Activated CD4-positive, alpha-beta T cell treated with anti-CD3 and anti-CD28 coated beads for 48 hours (primary cell): ENCODE results near the gene PRKCG.

Source experiments
- DNase-seq: peaks from one replicate; pipeline ENCODE4 v3.0.0-alpha.2; 2020

Gene PRKCG

DNA sequence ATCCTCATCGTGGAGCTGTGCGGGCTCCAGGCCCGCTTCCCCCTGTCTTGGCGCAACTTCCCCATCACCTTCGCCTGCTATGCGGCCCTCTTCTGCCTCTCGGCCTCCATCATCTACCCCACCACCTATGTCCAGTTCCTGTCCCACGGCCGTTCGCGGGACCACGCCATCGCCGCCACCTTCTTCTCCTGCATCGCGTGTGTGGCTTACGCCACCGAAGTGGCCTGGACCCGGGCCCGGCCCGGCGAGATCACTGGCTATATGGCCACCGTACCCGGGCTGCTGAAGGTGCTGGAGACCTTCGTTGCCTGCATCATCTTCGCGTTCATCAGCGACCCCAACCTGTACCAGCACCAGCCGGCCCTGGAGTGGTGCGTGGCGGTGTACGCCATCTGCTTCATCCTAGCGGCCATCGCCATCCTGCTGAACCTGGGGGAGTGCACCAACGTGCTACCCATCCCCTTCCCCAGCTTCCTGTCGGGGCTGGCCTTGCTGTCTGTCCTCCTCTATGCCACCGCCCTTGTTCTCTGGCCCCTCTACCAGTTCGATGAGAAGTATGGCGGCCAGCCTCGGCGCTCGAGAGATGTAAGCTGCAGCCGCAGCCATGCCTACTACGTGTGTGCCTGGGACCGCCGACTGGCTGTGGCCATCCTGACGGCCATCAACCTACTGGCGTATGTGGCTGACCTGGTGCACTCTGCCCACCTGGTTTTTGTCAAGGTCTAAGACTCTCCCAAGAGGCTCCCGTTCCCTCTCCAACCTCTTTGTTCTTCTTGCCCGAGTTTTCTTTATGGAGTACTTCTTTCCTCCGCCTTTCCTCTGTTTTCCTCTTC lies 8.0 kb upstream of the PRKCG start:
- DNase-seq: no peak

DNA sequence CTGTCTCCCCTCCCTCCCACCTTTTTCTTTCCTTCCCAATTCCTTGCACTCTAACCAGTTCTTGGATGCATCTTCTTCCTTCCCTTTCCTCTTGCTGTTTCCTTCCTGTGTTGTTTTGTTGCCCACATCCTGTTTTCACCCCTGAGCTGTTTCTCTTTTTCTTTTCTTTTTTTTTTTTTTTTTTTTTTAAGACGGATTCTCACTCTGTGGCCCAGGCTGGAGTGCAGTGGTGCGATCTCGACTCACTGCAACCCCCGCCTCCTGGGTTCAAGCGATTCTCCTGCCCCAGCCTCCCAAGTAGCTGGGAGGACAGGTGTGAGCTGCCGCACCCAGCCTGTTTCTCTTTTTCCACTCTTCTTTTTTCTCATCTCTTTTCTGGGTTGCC lies 7.4 kb upstream of the PRKCG start:
- DNase-seq: no peak

DNA sequence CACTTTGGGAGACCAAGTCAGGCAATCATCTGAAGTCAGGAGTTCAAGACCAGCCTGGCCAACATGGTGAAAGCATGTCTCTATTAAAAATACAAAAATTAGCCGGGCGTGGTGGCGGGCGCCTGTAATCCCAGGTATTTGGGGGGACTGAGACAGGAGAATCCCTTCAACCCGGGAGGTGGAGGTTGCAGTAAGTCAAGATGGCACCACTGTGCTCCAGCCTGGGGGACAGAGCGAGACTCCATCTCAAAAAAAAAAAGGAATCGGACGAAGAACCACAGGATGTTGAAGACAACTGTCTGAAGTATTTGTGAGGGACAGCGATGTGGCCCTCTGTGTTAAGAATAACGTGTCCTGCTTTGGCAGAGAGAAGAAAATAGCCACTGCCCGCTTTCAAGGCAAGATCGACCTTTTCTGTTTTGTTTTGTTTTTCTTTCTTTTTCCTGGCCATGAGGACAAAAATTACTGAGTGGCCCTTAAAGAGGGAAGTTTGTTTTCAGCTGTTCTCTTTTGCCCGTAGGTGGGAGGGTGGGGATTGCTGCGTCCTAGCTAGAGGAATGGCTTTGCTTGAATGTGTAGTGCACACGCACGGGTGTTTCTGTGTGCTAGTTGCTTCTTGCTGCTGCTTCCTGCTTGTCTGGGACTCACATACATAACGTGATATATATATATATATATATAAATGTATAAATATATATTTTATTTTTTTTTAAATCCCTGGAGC lies 6.2 kb upstream of the PRKCG start:
- no peak for DNase-seq

DNA sequence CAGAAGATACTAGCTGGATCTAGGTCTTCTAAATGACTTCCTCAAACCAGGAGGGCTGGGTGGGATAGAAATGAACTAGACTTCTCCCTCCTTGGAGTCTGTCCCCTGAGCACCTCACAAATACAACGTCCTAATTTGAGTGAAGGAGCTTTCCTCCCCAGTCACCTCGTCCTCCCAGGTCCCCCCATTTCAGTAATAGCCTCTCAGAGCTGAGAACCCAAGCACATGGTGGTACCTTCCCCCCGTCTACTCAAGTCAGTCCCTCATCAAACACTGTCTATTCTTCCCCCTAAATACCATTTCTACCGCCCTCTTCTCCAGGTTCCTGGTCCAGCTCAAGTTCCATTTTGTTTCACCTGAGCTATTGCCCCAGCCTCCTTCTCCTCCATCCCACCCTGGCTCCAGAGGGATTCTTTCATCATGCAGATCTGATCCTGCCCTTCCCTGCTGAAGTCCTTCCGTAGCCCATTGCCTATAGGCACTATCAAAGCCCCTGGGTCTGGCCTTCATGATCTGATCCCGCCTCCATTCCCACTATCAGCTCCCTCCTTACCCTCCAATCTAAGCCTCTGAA lies 5.3 kb upstream of the PRKCG start:
- no peak for DNase-seq

DNA sequence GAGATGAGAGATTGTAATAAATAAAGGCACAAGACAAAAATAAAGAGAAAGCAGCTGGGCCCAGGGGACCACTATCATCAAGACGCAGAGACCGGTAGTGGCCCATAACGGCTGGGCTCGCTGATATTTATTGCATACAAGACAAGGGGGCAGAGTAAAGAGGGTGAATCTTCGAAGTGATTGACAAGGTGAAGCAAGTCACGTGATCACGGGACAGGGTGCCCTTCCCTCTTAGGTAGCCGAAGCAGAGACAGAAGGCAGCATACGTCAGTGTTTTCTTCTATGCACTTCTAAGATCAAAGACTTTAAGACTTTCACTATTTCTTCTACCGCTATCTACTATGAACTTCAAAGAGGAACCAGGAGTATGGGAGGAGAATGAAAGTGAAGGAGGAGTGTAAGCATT lies 4.6 kb upstream of the PRKCG start:
- peak; percentile 58 for DNase-seq

DNA sequence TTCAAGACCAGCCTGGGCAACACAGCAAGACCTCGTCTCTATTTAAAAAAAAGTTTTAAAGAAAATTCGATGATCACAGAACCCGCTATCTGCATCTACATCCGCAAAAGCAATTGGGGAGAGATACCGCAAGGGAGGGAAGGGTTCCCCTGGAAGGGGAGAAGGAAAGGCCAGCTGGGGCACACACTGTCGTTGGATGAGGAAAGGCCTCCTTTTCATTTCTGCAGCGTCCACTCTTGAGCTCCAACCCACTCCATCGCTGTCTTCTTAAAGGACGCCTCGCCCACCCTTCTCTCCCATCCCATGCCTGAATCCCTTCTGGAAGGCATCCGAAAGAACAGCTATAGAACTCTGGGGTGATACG lies 3.2 kb upstream of the PRKCG start:
- DNase-seq: no peak

DNA sequence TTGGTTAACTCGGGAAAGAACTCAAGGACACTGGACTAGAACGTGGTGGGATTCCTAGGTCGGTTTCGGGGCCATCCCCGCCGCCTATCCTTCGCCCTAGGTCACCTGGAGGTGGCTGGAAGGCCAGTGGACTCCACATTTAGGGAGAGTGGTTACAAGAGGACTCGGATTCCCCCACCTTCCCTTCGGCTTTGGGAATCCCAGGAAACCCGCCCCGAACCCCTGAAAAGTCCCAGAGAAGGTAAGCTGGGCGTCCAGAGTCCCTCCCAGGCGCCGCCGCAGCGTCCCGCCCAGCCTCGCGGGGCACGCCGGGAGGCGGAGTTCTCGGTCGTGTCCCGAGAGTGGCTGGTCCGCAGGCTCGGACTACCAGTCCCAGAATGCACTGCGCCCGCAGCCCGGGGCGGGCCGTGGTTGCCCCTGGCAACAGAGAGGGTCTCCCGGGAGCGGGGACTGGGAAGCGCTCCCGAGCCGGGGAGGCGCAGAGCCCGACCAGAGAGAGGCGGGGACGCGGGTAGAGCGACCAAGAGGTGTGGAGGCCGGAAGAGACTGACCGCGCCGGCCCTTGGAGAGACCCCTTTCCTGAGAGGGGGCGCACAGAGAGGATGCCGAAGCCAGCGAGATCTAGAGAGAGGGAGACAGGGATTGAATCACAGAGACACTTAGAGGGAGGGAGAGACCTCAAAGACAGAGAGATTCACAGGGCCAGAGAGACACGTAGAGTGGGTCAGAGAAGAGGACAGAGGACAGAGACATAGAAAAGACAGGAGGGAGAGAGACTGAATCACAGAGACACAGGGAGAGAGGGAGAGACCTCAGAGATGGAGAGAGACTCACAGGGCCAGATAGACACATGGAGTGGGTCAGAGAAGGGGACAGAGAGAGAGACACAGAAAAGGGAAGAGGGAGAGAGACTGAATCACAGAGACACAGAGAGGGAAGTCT lies 2.6 kb upstream of the PRKCG start:
- DNase-seq: peak; percentile 88

DNA sequence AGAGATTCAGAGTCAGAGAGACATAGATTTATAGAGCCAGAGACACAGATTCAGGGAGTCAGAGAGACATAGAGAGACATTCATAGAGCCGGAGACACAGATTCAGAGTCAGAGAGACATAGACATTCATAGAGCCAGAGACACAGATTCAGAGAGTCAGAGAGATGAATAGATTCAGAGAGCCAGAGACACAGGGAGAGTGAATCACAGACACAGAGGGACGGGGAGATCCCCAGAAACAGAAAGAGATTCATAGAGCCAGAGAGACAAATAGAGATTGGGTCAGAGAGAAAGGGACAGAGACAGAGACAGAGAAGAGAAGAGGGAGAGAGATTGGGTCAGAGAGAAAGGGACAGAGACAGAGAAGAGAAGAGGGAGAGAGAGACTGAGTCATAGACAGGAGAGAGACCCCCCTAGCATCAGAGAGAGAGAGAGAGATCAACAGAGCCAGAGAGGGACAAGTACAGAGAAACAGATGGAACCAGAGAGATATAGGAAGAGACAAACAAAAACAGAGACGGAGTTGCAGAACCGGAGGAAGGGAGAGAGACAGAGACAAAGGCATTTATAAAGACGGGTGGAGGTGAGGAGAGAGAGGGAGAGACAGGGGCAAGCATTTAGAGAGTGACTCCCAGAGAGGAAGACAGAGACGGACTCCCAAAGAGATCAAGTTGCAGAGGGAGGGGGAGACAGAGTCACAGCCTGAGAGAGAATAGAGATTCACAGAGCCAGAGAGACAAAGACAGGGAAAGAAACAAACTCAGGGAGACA lies 1.1 kb upstream of the PRKCG start:
- no peak for DNase-seq

DNA sequence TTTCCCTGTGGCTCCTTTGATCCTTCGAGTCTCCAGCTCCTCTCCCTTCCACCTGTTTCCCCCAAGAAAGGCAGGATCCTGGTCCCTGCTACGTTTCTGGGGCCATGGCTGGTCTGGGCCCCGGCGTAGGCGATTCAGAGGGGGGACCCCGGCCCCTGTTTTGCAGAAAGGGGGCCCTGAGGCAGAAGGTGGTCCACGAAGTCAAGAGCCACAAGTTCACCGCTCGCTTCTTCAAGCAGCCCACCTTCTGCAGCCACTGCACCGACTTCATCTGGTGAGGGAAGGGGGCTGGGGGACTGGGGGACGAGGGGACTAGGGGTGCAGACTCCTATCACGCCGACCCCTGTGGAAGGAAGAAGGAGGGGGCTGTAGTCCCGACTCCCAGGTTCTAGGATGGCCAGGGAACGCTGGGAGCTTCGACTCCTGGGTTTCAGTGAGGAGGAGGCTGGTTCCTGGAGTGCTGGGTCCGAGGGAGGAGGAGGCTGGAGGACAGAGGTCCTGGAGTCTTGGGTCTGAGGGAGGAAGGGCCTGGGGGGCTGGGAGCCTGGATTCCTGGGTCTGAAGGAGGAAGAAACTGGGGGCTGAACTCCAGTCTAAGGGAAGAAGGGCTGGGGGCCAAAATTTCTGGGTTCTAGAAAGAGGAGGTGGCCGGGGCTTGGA lies 524 bp downstream of the PRKCG start:
- no peak for DNase-seq

DNA sequence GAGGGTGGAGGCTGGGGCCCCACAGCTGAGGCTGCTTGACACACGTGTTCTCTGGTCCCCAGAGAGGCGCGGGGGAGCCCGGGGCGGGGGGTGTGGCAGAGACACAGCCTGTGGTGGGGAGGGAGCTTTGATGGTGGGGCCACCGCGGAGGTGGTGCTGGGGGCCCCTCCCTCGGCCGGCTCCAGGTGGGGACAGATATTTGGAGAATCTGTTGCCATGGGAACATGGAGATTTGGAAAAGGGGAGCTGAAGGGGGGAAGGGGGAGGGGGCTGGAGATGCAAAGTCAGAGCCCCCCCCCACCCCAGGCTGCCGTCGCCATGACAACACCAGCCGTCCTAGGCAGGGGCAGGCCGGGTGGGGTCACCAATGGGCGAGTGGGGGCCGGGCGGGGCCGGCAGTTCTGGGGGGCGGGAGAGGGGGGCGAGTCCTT lies 1.2 kb downstream of the PRKCG start:
- DNase-seq: no peak

DNA sequence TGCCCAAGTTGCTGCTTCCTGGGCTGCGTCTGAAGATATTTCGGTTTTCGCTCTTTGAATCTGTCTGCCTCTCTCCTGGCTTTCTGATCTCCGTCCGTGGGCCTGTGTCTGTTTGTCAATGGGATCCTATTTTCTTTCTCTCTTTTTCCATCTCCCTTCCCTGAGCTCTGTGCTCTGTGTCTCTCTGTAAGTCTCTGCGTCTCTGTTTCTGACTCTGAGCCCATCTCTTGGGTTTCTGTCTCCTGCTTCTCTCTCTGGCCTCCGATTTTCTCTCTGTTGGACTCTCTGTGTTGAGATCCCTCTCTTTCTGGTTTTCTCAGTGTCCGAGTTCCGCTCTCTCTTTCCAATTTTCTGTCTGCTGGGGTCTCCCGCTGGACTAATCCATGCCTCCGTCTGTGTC lies 1.7 kb downstream of the PRKCG start:
- no peak for DNase-seq

DNA sequence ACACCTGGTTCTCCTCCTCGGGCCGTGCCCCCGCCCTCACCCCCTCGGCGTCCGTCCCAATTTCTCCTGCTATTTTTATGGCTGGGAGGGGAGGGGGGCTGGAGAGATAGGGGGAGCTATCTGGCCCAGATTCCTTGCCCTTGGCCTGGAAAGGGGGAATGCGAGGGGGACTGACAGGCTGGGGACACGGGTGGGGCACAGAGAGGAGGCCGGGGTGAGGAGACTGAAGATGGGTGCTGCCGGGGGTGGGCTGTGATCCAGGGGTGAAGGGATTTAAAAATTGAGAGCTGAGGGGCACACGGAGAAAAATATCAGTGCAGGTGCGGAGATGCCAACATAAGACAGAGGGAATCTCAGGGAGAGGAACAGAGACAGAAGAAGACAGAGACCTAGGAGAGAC lies 2.3 kb downstream of the PRKCG start:
- DNase-seq: no peak

DNA sequence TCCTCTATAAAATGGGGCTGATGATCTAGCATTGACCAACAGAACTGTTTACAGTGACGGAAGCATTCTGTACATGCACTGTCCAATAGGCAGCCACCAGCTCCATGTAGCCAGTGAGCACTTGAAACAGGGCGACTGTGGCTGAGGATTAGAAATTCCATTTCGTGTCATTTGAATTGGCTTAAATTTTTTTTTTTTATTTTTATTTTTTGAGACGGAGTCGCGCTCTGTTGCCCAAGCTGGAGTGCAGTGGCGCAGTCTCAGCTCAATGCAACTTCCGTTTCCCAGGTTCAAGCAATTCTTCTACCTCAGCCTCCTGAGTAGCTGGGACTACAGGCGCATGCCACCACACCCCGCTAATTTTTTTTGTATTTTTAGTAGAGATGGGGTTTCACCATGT lies 3.0 kb downstream of the PRKCG start:
- no peak for DNase-seq

DNA sequence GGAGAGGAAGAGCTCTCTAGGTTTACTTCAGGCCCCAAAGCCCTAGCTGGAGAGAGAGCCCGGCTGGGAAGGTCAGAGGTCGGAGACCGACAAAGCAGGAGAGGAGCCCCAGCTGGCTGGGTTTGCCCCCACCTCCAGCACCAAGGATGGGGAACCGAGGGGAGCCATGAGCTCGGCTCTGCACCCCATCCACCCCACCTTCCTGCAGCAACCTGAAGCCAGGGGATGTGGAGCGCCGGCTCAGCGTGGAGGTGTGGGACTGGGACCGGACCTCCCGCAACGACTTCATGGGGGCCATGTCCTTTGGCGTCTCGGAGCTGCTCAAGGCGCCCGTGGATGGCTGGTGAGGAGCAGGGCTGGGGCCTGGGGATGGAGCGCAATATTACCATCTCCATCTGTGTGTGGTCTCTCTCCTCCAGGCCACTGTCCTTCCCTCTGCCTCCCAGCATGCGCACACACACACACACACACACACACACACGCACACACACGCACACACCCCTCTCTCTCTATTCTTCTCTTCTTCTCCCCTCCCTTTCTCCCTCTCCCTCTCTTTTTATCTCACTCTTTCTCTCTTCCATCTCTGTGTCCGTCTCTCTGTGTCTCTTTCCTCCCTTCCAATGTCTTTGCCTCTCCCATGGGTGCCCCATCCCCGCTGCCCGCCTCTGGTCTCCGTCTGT lies 10.4 kb downstream of the PRKCG start:
- DNase-seq: no peak

DNA sequence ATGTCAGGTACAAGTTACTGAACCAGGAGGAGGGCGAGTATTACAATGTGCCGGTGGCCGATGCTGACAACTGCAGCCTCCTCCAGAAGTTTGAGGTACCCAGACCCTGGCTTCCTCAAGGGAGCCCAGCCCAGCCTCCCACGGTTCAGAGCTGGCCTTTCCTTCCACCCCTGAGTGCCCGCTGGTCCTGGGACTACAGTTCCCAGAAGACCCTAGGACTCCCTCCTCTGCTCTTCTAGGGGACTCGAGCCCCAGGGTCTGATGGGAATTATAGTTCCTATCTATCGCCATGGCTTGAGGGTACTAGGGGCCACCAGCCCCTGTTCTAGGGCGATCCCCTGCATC lies 11.0 kb downstream of the PRKCG start:
- no peak for DNase-seq

DNA sequence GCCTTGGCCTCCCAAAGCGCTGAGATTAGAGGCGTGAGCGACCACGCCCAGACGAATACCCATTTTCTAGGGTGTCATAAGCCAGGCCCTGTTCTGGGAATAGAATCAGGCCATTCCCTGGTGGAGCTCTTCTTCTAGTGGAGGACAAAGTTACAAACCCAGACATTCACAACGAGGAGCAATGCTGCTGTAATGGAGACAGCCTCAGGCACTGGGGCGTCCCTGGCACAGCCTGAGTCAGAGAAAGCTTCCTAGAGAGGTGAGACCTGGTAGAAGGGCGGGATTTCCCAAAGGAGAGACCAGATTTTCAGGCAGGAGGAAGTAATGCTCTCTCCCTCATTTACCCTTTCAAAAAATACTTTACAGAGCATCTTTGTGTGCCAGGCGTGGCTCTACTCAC lies 12.7 kb downstream of the PRKCG start:
- DNase-seq: no peak

DNA sequence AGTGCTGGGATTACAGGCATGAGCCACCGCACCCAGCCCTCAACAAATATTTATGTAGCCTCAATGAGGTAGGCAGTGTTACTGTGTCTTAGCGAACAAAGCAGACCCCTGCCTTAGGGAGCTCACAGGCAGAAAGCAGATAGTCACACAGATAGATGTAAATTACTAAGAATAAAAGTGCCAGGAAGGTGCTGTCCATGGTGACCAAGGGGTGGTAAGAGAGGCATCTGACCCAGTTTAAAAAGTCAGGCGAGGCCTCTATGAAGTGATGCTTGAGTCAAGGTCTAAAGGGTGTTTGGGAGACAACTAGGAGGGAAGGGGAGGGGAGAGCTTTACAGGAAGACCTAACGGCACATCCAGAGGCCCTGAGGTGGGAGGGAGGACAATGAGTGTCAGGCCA lies 14.7 kb downstream of the PRKCG start:
- no peak for DNase-seq

DNA sequence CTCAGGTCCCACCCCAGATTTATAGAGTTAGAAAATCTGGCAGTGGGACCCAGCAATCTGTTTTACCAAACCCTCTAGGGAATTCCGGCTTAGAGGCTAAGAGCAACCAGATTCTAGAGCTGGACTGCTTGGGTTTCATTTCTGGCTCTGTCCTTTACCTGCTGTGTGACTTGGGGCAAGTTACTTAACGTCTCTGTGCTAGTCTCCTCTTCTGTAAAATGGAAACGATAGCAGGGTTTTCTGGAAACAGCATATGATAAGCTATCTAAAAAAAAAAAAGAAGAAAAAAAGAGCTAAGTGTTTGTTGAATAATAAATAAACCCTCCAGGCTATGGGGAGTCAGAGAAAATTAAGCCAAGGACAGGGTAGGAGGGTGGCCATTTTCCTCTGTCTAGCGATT lies 15.5 kb downstream of the PRKCG start:
- DNase-seq: no peak

DNA sequence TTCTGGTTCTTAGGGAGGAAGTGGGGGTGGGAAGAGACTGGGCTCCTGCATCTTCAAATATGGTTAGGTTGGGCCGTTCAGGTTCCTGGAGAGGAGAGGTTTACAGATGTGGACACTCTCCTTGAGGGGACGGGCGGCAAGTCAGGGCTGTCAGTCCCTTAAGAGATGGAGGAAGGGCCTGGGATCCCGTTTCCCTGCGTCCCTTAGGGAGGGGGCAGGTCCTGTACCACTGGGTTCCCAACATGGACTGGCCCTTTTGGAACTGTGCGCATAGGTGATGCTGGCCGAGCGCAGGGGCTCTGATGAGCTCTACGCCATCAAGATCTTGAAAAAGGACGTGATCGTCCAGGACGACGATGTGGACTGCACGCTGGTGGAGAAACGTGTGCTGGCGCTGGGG lies 16.2 kb downstream of the PRKCG start:
- no peak for DNase-seq

DNA sequence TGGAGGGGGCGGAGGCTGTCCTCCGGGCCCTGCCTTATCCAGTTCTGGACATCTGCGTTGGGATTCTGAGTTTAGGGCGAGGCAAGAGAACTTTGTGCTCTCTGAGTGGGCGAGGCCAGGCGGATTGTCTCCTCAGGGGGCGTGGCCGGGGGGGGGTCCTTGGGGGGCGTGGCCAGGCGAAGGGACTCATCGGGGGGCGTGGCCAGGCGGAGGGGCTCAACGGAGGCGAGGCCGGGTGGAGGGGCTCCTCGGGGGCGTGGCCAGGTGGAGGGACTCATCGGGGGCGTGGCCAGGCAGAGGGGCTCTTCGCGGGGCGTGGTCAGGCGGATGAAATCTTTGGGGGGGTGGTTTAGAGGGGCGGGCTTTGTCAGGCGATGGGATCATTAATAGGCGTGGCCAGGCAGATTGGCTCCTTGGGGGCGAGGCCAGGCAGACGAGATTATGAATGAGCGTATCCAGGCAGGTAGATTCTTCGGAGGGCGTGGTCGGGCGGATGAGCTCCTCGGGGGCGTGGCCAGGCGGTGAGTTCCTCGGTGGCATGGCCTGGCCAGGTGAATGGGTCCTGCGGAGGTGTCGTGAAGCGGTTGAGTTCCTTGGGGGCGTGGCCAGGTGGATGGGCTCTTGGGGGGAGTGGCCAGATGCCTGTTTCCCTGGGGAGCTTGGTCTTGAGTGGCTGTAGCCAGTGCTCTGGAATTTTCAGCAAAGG lies 16.8 kb downstream of the PRKCG start:
- DNase-seq: peak; percentile 33
